HepG2 (cell line): ENCODE data around the gene CCDC121. TPM values are rescaled to one million over a fixed set of nuclear protein-coding genes. Genes with fewer than 3 reads are reported as not detected.

Experiments used
- ATF6 ChIP-seq: sonication (generic); formaldehyde crosslinking; conservative IDR thresholded peaks from 2 replicates; pipeline ENCODE4 v1.4.0; 2020; ENCODE audit warnings: missing genetic modification reagents
- CBFB ChIP-seq: sonication (generic); formaldehyde crosslinking; IDR thresholded peaks from 2 replicates; pipeline ENCODE4 v1.4.0; 2020; ENCODE audit warnings: missing genetic modification reagents
- CENPX ChIP-seq: sonication (generic); formaldehyde crosslinking; IDR thresholded peaks from 2 replicates; pipeline ENCODE4 v1.9.0; 2021; ENCODE audit warnings: mild to moderate bottlenecking, missing genetic modification reagents, moderate library complexity
- ELF4 ChIP-seq: sonication (generic); formaldehyde crosslinking; IDR thresholded peaks from 2 replicates; pipeline ENCODE4 v1.5.0; 2020; ENCODE audit warnings: missing genetic modification reagents, mild to moderate bottlenecking, moderate library complexity, borderline replicate concordance
- MXI1 ChIP-seq: IDR thresholded peaks from 3 replicates; pipeline ENCODE4 v1.6.1; 2012; ENCODE audit warnings: low read depth, low read length, inconsistent platforms, borderline replicate concordance
- RERE ChIP-seq: IDR thresholded peaks from 2 replicates; pipeline ENCODE4 v1.6.1; 2016; ENCODE audit warnings: low read depth, missing genetic modification reagents, missing compliant biosample characterization
- SP2 ChIP-seq: sonication (generic); formaldehyde crosslinking; IDR thresholded peaks from 2 replicates; pipeline ENCODE4 v1.5.1; 2020; ENCODE audit warnings: mild to moderate bottlenecking, missing genetic modification reagents
- ZNF124 ChIP-seq: sonication (generic); formaldehyde crosslinking; IDR thresholded peaks from 2 replicates; pipeline ENCODE4 v1.4.0; 2020; ENCODE audit warnings: missing genetic modification reagents
- ZNF660 ChIP-seq: sonication (generic); formaldehyde crosslinking; IDR thresholded peaks from 2 replicates; pipeline ENCODE4 v1.5.1; 2020; ENCODE audit warnings: mild to moderate bottlenecking, low read depth, missing genetic modification reagents, borderline replicate concordance
- polyA plus RNA-seq, 8 experiments: library from polyadenylated mRNA; depleted of rRNA in 3 of 8; stranded (reverse) in 7 of 8; unstranded in 1 of 8; fragments of >200 nt; fragmentation: Illumina TruSeq in 4 of 8; extraction: Trizol in 4 of 8; gene quantifications; 2 replicates each; pipeline versions ENCODE4 v1.2.1 to v1.2.3, GENCODE V29; 2011 to 2016; ENCODE audit warnings: low read depth in 4 of 8, missing spikeins in 1 of 8, mixed read lengths in 1 of 8; ENCODE audit not compliant: insufficient read depth in 1 of 8
- total RNA-seq, 5 experiments: library from RNA; depleted of rRNA; stranded (reverse); fragments of >200 nt; fragmentation: Illumina TruSeq; extraction: Trizol; gene quantifications; 2 replicates each; pipeline ENCODE4 v1.2.3, GENCODE V29; 2016; ENCODE audit warnings: low read depth in 1 of 5
- TF ChIP-seq, protein P1 (sequence below), 2 experiments: fragments of 450-650 bp in 1 of 2; sonication (generic) in 1 of 2; formaldehyde crosslinking; IDR thresholded peaks; 2 replicates each; pipeline versions ENCODE4 v1.5.0 to v1.8.0; 2020 to 2022; ENCODE audit warnings: mild to moderate bottlenecking in 1 of 2, missing genetic modification reagents in 1 of 2
- TF ChIP-seq, protein P2 (sequence below): sonication (generic); formaldehyde crosslinking; IDR thresholded peaks from 2 replicates; pipeline ENCODE4 v1.5.0; 2020; ENCODE audit warnings: missing genetic modification reagents, mild to moderate bottlenecking, borderline replicate concordance
- TF ChIP-seq, protein P3 (sequence below): sonication (generic); formaldehyde crosslinking; IDR thresholded peaks from 2 replicates; pipeline ENCODE4 v1.4.0; 2020; ENCODE audit warnings: mild to moderate bottlenecking, missing genetic modification reagents

Gene CCDC121
- total and polyA plus RNA-seq, 2 of the 13 experiments (the other 11 are each of a cell fraction or from before 2014, with no cell fraction given): 1.9 to 3.0 TPM

- TF ChIP-seq, protein P1, sequence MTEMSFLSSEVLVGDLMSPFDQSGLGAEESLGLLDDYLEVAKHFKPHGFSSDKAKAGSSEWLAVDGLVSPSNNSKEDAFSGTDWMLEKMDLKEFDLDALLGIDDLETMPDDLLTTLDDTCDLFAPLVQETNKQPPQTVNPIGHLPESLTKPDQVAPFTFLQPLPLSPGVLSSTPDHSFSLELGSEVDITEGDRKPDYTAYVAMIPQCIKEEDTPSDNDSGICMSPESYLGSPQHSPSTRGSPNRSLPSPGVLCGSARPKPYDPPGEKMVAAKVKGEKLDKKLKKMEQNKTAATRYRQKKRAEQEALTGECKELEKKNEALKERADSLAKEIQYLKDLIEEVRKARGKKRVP (CRISPR knock-in tag; IDR thresholded peaks at IDR 0.05): peak in 1 of 2 experiments; percentile 87; a peak in 2 of 4 replicates
- TF ChIP-seq MXI1 (peak; percentile 43; the same call in 1 of the 3 replicates), CENPX (CRISPR knock-in tag) (no peak), RERE (CRISPR knock-in tag) (no peak), ATF6 (CRISPR knock-in tag) (peak; percentile 88; the same call in 1 of the 2 replicates), ZNF660 (no peak), SP2 (peak; percentile 54), ZNF124 (CRISPR knock-in tag) (peak; percentile 87; the same call in 1 of the 2 replicates), ELF4 (CRISPR knock-in tag) (peak; percentile 88; the same call in 1 of the 2 replicates), CBFB (CRISPR knock-in tag) (peak; percentile 85)
- TF ChIP-seq, protein P2, sequence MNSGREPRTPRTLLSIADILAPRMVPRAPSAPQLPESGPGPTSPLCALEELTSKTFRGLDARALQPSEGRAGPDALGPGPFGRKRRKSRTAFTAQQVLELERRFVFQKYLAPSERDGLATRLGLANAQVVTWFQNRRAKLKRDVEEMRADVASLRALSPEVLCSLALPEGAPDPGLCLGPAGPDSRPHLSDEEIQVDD (CRISPR knock-in tag): 0 out of 2 replicates have a peak, but pooled peaks have one; percentile 12
- TF ChIP-seq, protein P3, sequence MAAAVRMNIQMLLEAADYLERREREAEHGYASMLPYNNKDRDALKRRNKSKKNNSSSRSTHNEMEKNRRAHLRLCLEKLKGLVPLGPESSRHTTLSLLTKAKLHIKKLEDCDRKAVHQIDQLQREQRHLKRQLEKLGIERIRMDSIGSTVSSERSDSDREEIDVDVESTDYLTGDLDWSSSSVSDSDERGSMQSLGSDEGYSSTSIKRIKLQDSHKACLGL: 0 out of 2 replicates have a peak, but pooled peaks have one; percentile 68
Measured at GRCh38 chr2:27663285-27664153, 34.7 kb upstream of the CCDC121 start, which contains the start of the genes SLC4A1AP and SUPT7L (continued).
